K562 (cell line): Measurements from ENCODE around the gene SPECC1L. TPM values are rescaled to one million over a fixed set of nuclear protein-coding genes. Genes with fewer than 3 reads are reported as not detected.

Source experiments
- ATAC-seq: fragments of 200-7000 bp; cut with Tn5 transposase; 3 replicates; pipeline ENCODE4 v1.9.1; 2020; ENCODE audit warnings: moderate library complexity
- BruUV-seq: library from RNA; stranded (reverse); fragments of 400-500 nt; replicated peaks from 2 replicates; lab custom pipeline; 2021; lab: Mats Ljungman, UMichigan
- CTCF ChIA-PET: fragments of 300-600 bp; formaldehyde crosslinking; extraction: SDS; loops from one replicate; lab custom pipeline; 2021; ENCODE audit warnings: low intra/inter-chr PET ratio; lab: Yijun Ruan, JAX
- POLR2A ChIA-PET: fragments of 300-600, 350-650 bp; sonication (Branson Sonifier 250); formaldehyde crosslinking; extraction: SDS; loops from one replicate; lab custom pipeline; 2021; ENCODE audit warnings: antibody characterized with exemption, inconsistent platforms; lab: Yijun Ruan, JAX
- DNase-seq, 4 experiments: peaks; one replicate each; pipeline versions ENCODE4 v3.0.0 to v3.0.0-alpha.2; 2011 to 2018; ENCODE audit warnings: low spot score in 3 of 4, mixed read lengths in 3 of 4; ENCODE audit errors: extremely low read depth in 1 of 4
- FAIRE-seq: peaks from 2 replicates; lab custom pipeline; 2011; peaks lifted over from hg19 to GRCh38; lab: Jason Lieb, UNC
- H2AFZ ChIP-seq: 2 replicates; pipeline ENCODE4 v1.6.0; 2011; ENCODE audit warnings: low read depth, low read length, control low read depth, inconsistent platforms
- H3K27ac ChIP-seq: fragments of 200-600 bp; 3 replicates; pipeline ENCODE4 v1.8.0; 2011; ENCODE audit warnings: low read depth, mild to moderate bottlenecking, control low read depth, inconsistent platforms, low read length, moderate library complexity, mixed read lengths; ENCODE audit errors: extremely low read depth
- H3K27me3 ChIP-seq, 2 experiments: fragments of 300-600 bp in 1 of 2; 2 replicates in 1 of 2; 3 replicates in 1 of 2; pipeline versions ENCODE4 v1.6.0 to v1.8.0; 2011; ENCODE audit warnings: inconsistent platforms in 2 of 2, low read length in 2 of 2, mild to moderate bottlenecking in 1 of 2, mixed read lengths in 1 of 2, moderate library complexity in 1 of 2; ENCODE audit not compliant: control insufficient read depth in 2 of 2, insufficient read depth in 2 of 2
- H3K36me3 ChIP-seq: fragments of 300-600 bp; 3 replicates; pipeline ENCODE4 v1.8.0; 2011; ENCODE audit warnings: mild to moderate bottlenecking, low read length, inconsistent platforms; ENCODE audit not compliant: control insufficient read depth, insufficient read depth
- H3K4me1 ChIP-seq, 2 experiments: fragments of 200-600 bp in 1 of 2; replicated peaks in 1 of 2; 2 replicates in 1 of 2; 3 replicates in 1 of 2; pipeline versions ENCODE4 v1.5.1 to v1.8.0; 2011; ENCODE audit warnings: inconsistent platforms in 2 of 2, low read length in 2 of 2, mild to moderate bottlenecking in 1 of 2, mixed read lengths in 1 of 2, moderate library complexity in 1 of 2; ENCODE audit not compliant: control insufficient read depth in 2 of 2, insufficient read depth in 2 of 2
- H3K4me2 ChIP-seq: 2 replicates; pipeline ENCODE4 v1.6.1; 2011; ENCODE audit warnings: low read length, control low read depth, inconsistent platforms, mixed read lengths; ENCODE audit not compliant: insufficient read depth
- H3K4me3 ChIP-seq: fragments of 200-600 bp; sonication (generic), shearing (Covaris generic); 2 replicates; pipeline ENCODE4 v1.5.1; 2016; ENCODE audit warnings: control low read depth, inconsistent platforms
- H3K79me2 ChIP-seq: fragments of 200-600 bp; 3 replicates; pipeline ENCODE4 v1.8.0; 2011; ENCODE audit warnings: low read length, inconsistent platforms; ENCODE audit not compliant: control insufficient read depth, insufficient read depth
- H3K9ac ChIP-seq, 2 experiments: 2 replicates each; pipeline versions ENCODE4 v1.6.0 to v1.6.1; 2011; ENCODE audit warnings: low read depth in 2 of 2, low read length in 2 of 2, control low read depth in 1 of 2, inconsistent platforms in 1 of 2, mild to moderate bottlenecking in 1 of 2, mixed read lengths in 1 of 2; ENCODE audit not compliant: insufficient read depth in 1 of 2
- H3K9me1 ChIP-seq: one replicate; pipeline ENCODE4 v1.6.0; 2011; ENCODE audit warnings: inconsistent platforms, mild to moderate bottlenecking, low read length, moderate library complexity; ENCODE audit not compliant: control insufficient read depth, insufficient read depth
- H3K9me3 ChIP-seq: replicated peaks from 2 replicates; pipeline ENCODE4 v1.5.1; 2011; ENCODE audit warnings: low read depth, low read length, inconsistent platforms; ENCODE audit not compliant: control insufficient read depth, insufficient read depth
- H4K20me1 ChIP-seq: replicated peaks from 2 replicates; pipeline ENCODE4 v1.6.1; 2011; ENCODE audit warnings: low read length, inconsistent platforms, mixed read lengths; ENCODE audit not compliant: control insufficient read depth, insufficient read depth
- CREB5 ChIP-seq: fragments of 250-450 bp; sonication (Bioruptor Pico); IDR thresholded peaks from 2 replicates; pipeline ENCODE4 v1.5.0; 2020; ENCODE audit warnings: mild to moderate bottlenecking
- CTCF ChIP-seq, 3 experiments: IDR thresholded peaks in 2 of 3; conservative IDR thresholded peaks in 1 of 3; 2 replicates each; pipeline ENCODE4 v1.5.1; 2011 to 2012; ENCODE audit warnings: low read length in 3 of 3, mild to moderate bottlenecking in 3 of 3, control low read depth in 2 of 3, improper control_type of control experiment in 1 of 3, inconsistent platforms in 1 of 3, low read depth in 1 of 3, mixed read lengths in 1 of 3, moderate library complexity in 1 of 3; ENCODE audit not compliant: insufficient read depth in 2 of 3
- HOXB6 ChIP-seq: fragments of 250-450 bp; sonication (Bioruptor Pico); IDR thresholded peaks from 2 replicates; pipeline ENCODE4 v1.5.1; 2022; ENCODE audit warnings: mild to moderate bottlenecking, borderline replicate concordance
- MECOM ChIP-seq: fragments of 250-450 bp; sonication (Bioruptor Pico); IDR thresholded peaks from 2 replicates; pipeline ENCODE4 v1.8.0; 2022; ENCODE audit warnings: inconsistent platforms
- PHB ChIP-seq: fragments of 250-450 bp; sonication (Bioruptor Pico); IDR thresholded peaks from 2 replicates; pipeline ENCODE4 v1.5.0; 2021
- POLR2G ChIP-seq: fragments of 200-400 bp; formaldehyde crosslinking; IDR thresholded peaks from 2 replicates; pipeline ENCODE4 v1.6.1; 2017; ENCODE audit warnings: low read depth, mild to moderate bottlenecking, antibody characterized with exemption, low read length, moderate library complexity
- SMARCA4 ChIP-seq: fragments of 450-650 bp; IDR thresholded peaks from 2 replicates; pipeline ENCODE4 v1.6.1; 2016
- SNIP1 ChIP-seq: fragments of 450-650 bp; IDR thresholded peaks from 2 replicates; pipeline ENCODE4 v1.7.1; 2017; ENCODE audit warnings: low read depth, mild to moderate bottlenecking
- TAF9B ChIP-seq: fragments of 450-650 bp; IDR thresholded peaks from 2 replicates; pipeline ENCODE4 v1.6.1; 2018; ENCODE audit warnings: mild to moderate bottlenecking; ENCODE audit not compliant: partially characterized antibody
- ZNF561 ChIP-seq: fragments of 450-650 bp; formaldehyde crosslinking; conservative IDR thresholded peaks from 2 replicates; pipeline ENCODE4 v1.4.0; 2020; ENCODE audit warnings: mild to moderate bottlenecking, moderate library complexity
- WGBS: fragments of 100-300 bp; shearing (Covaris generic); methylation state at CpG from one replicate; pipeline ENCODE4 v1.1.6; 2016; ENCODE audit warnings: low coverage, mixed read lengths; ENCODE audit not compliant: insufficient coverage; ENCODE audit errors: missing lambda C conversion rate; 5-methylcytosine and 5-hydroxymethylcytosine counted together
- in situ Hi-C: fragments of 300-500 bp; cut with MboI; formaldehyde crosslinking; loops from 4 replicates; pipeline ENCODE4 v1.15.0; 2018; ENCODE audit warnings: inconsistent platforms, mixed read lengths
- intact Hi-C: fragments of 100-400 bp; cut with micrococcal nuclease; formaldehyde crosslinking; loops from 2 replicates; pipeline ENCODE4 v1.14.2; 2022
- polyA plus RNA-seq, 8 experiments: library from polyadenylated mRNA; depleted of rRNA in 4 of 8; stranded (reverse) in 5 of 8; unstranded in 3 of 8; fragments of >200 nt; fragmentation: Nextera tagmentation in 2 of 8; fragmentation: Illumina TruSeq in 1 of 8; extraction: Ambion mirVana in 2 of 8; extraction: Trizol in 1 of 8; gene quantifications; 2 replicates each; pipeline versions ENCODE4 v1.2.1 to v1.2.3, GENCODE V29; 2011 to 2014; ENCODE audit warnings: inconsistent platforms in 1 of 8, missing spikeins in 1 of 8
- total RNA-seq, 7 experiments: library from RNA; depleted of rRNA in 6 of 7; stranded (reverse); fragments of >200 nt in 6 of 7; fragmentation: Illumina TruSeq in 2 of 7; extraction: Trizol in 2 of 7; gene quantifications; 2 replicates each; pipeline versions ENCODE4 v1.2.1 to v1.2.3, GENCODE V29; 2011 to 2021; ENCODE audit warnings: low replicate concordance in 1 of 7

SPECC1L gene
- total and polyA plus RNA-seq, 9 of the 15 experiments (the other 6 are each of a cell fraction or from before 2014, with no cell fraction given), result 1.4 to 27.9 (median 14.5) TPM

- H3K36me3 ChIP-seq, result peaks cover 19% of the 10 kb centered on the region; the same call in 1 of the 3 replicates
- H3K9me1 ChIP-seq, result no peaks in the 10 kb centered on the region
- intact Hi-C loops, result no loop called here
- no peak for ATAC-seq
- H3K27me3 ChIP-seq, result no peaks in the 10 kb centered on the region
- CTCF ChIA-PET, result interaction anchor here (0.7 kb wide), 1 partner anchor 94 kb away, joined by 3 read pairs; no protein-coding TSS in a partner anchor
- WGBS, result 58% methylated on average over 12 of the region's 16 CpGs
- H3K9me3 ChIP-seq, result no peaks in the 10 kb centered on the region
- no peak for FAIRE-seq
- no peak overlapping the region for H3K4me2 ChIP-seq
- peaks cover 0 to 16% of the 10 kb centered on the region in 2 experiments; a peak in 2 of 5 replicates for H3K4me1 ChIP-seq
- in situ Hi-C loops, result loop anchor here (5.0 to 10.0 kb wide), 2 partner anchors 93 to 356 kb away; partner anchors contain the start of gene PIWIL3
- BruUV-seq, result no TSS peak
- DNase-seq, result no peak
- no peak overlapping the region for H3K27ac ChIP-seq
- H3K9ac ChIP-seq, result no peak overlapping the region; a peak in 1 of 4 replicates
- no peaks in the 10 kb centered on the region for H3K79me2 ChIP-seq
- no peak overlapping the region for H2AFZ ChIP-seq
- no peak for TF ChIP-seq SMARCA4
- no peak for TF ChIP-seq MECOM (CRISPR knock-in tag)
- TF ChIP-seq HOXB6, result no peak
- TF ChIP-seq PHB, result no peak
- peak; percentile 53 for TF ChIP-seq POLR2G
- POLR2A ChIA-PET, result interaction anchor here (0.5 to 1.0 kb wide), 2 partner anchors 12 to 17 kb away, joined by 3 read pairs; no protein-coding TSS in a partner anchor
- H4K20me1 ChIP-seq, result peaks cover 3% of the 10 kb centered on the region; the same call in 1 of the 2 replicates
- no peak overlapping the region for H3K4me3 ChIP-seq
Observed at GRCh38 chr22:24418786-24419474, 148.3 kb downstream of the SPECC1L start.

GRCh38 chr22:24419475-24419850 lies 148.8 kb downstream of the SPECC1L start:
- ATAC-seq (no peak), FAIRE-seq (no peak), DNase-seq (no peak)
- no peaks in the 10 kb centered on the region for H3K9me1 ChIP-seq
- peaks cover 0 to under 1% of the 10 kb centered on the region in 2 experiments; a peak in 1 of 5 replicates for H3K27me3 ChIP-seq
- H2AFZ ChIP-seq, result no peak overlapping the region
- no TSS peak for BruUV-seq
- ChIA-PET CTCF (no interaction called here), POLR2A (no interaction called here)
- no peak overlapping the region; a peak in 1 of 4 replicates for H3K9ac ChIP-seq
- no peak overlapping the region for H3K4me2 ChIP-seq
- no peak overlapping the region for H3K4me3 ChIP-seq
- peaks cover 0 to 21% of the 10 kb centered on the region in 2 experiments; a peak in 2 of 5 replicates for H3K4me1 ChIP-seq
- 50% methylated on average over 5 of the region's 7 CpGs for WGBS
- H3K79me2 ChIP-seq, result no peaks in the 10 kb centered on the region
- H4K20me1 ChIP-seq, result peaks cover 3% of the 10 kb centered on the region; the same call in 1 of the 2 replicates
- H3K36me3 ChIP-seq, result peaks cover 13% of the 10 kb centered on the region; the same call in 1 of the 3 replicates
- H3K9me3 ChIP-seq, result no peaks in the 10 kb centered on the region
- no peak overlapping the region for H3K27ac ChIP-seq
- in situ Hi-C loops (loop anchor here (5.0 to 10.0 kb wide), 2 partner anchors 93 to 355 kb away; partner anchors contain the start of gene PIWIL3), intact Hi-C loops (no loop called here)
- TF ChIP-seq SNIP1 (no peak), CREB5 (no peak), POLR2G (0 out of 2 replicates have a peak, but pooled peaks have one; percentile 44), ZNF561 (CRISPR knock-in tag) (no peak), CTCF (IDR thresholded peaks at IDR 0.05 in 2 of 3, conservative IDR thresholded peaks at IDR 0.05 in 1 of 3; ENCODE audit: insufficient read depth in 2 of 3, low read depth in 1 of 3, low read length in 3 of 3) (no peak), TAF9B (no peak)
